Caki2 (cell line): ENCODE measurements around the gene GRM4. TPM values are rescaled to one million over a fixed set of nuclear protein-coding genes. Genes with fewer than 3 reads are reported as not detected.

ENCODE experiments used
- DNase-seq: peaks from one replicate; pipeline ENCODE4 v3.0.0-alpha.2; 2015; ENCODE audit warnings: low read depth
- in situ Hi-C: cut with HindIII; loops from 2 replicates; pipeline ENCODE4 v1.10.0; 2016; ENCODE audit warnings: low sequenced_read_pairs, low pct_unique_long_range_greater_than_20kb, mixed read lengths
- total RNA-seq: library from RNA; depleted of rRNA; stranded (reverse); fragments of >200 nt; shearing (Covaris generic); gene quantifications from 2 replicates; pipeline ENCODE4 v1.2.3, GENCODE V29; 2014; ENCODE audit warnings: low replicate concordance

Gene GRM4
- total RNA-seq, 1 experiment from 2014 or later: 1.2 TPM

- DNase-seq: no peak
- in situ Hi-C loops: no loop called here
Observed at GRCh38 chr6:34059914-34060313, 86.0 kb downstream of the GRM4 start.

- in situ Hi-C loops: no loop called here
- DNase-seq: no peak
Observed at GRCh38 chr6:34059136-34059731, 86.7 kb downstream of the GRM4 start.

GRCh38 chr6:34057790-34058189 is 88.1 kb downstream of the GRM4 start:
- in situ Hi-C loops: no loop called here
- no peak for DNase-seq

- no peak for DNase-seq
- in situ Hi-C loops: no loop called here
Observed at GRCh38 chr6:34057191-34057590, 88.7 kb downstream of the GRM4 start.

- DNase-seq: peak; percentile 96
- in situ Hi-C loops: no loop called here
Observed at GRCh38 chr6:34056305-34057108, 89.4 kb downstream of the GRM4 start.

GRCh38 chr6:34055223-34055933 is 90.5 kb downstream of the GRM4 start:
- peak; percentile 56 for DNase-seq
- in situ Hi-C loops: no loop called here

- no peak for DNase-seq
- in situ Hi-C loops: no loop called here
Observed at GRCh38 chr6:34053721-34054120, 92.2 kb downstream of the GRM4 start.

GRCh38 chr6:34052918-34053608 is 92.8 kb downstream of the GRM4 start:
- no peak for DNase-seq
- in situ Hi-C loops: no loop called here

- no peak for DNase-seq
- in situ Hi-C loops: no loop called here
Observed at GRCh38 chr6:34052071-34052825, 93.6 kb downstream of the GRM4 start.

GRCh38 chr6:34051331-34051919 is 94.5 kb downstream of the GRM4 start:
- no peak for DNase-seq
- in situ Hi-C loops: no loop called here

- DNase-seq: no peak
- in situ Hi-C loops: no loop called here
Observed at GRCh38 chr6:34050691-34051090, 95.2 kb downstream of the GRM4 start.

- no peak for DNase-seq
- in situ Hi-C loops: no loop called here
Observed at GRCh38 chr6:34049395-34050342, 96.2 kb downstream of the GRM4 start.

GRCh38 chr6:34047913-34048867 is 97.7 kb downstream of the GRM4 start:
- no peak for DNase-seq
- in situ Hi-C loops: no loop called here

GRCh38 chr6:34046617-34047016 is 99.3 kb downstream of the GRM4 start:
- in situ Hi-C loops: no loop called here
- no peak for DNase-seq

- no peak for DNase-seq
Observed at GRCh38 chr6:34045771-34046170, 100.1 kb downstream of the GRM4 start.

More at GRCh38 chr6:34045771-34046170, 100.1 kb downstream of the GRM4 start:
- in situ Hi-C loops: no loop called here
